GM18502 (cell line): Measurements from ENCODE around the gene RBP4.

Experiments
- ATAC-seq: cut with Tn5 transposase; IDR thresholded peaks from one replicate; pipeline ENCODE4 v1.9.1; 2021; ENCODE audit warnings: mild to moderate bottlenecking; ENCODE audit not compliant: unreplicated experiment, poor library complexity

The RBP4 gene

DNA sequence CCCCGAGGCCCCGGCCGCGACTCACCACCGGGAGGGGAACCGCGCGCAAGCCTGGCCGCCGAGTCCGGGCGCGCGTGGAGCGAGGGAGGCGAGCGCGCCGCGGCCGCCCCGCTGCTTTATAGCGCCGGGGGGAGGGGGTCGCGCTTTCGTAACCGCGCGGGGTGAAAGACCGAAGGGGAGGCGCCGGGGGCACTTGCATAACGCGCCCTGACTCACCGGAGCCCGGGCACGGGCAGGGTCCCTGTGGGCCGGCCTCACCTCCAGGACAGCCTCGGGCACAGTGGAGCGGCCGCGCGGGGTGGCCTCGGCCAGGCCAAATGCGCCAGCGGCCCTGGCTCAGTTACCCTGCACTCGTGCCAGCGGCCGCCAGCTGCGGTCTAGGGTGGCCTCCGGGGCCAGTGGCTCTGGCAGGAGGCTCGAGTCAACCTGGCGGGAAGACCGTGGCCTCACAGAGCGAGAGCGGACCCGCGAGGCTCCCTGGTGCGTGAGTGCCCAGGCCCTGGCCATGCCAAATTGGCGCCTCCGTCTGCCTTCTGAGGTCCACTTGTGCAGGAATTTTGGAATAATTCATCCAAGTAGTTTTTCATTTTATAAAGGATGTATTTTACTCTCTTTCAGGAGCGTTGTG, at the start of gene RBP4:
RBP4 (minus strand) TSS at position 90 of the 628 bp plus-strand sequence. CDS start 207 bp downstream, outside the sequence.
- no peak for ATAC-seq

GRCh38 chr10:93639791-93640190, 38.8 kb upstream of the RBP4 start:
- no peak for ATAC-seq

- ATAC-seq = no peak
Observed at GRCh38 chr10:93630625-93631557, 29.9 kb upstream of the RBP4 start.

GRCh38 chr10:93629647-93630305, 28.7 kb upstream of the RBP4 start:
- ATAC-seq = no peak

GRCh38 chr10:93628858-93629257, 27.8 kb upstream of the RBP4 start:
- ATAC-seq = no peak

- no peak for ATAC-seq
Observed at GRCh38 chr10:93622942-93623341, 21.9 kb upstream of the RBP4 start.

DNA sequence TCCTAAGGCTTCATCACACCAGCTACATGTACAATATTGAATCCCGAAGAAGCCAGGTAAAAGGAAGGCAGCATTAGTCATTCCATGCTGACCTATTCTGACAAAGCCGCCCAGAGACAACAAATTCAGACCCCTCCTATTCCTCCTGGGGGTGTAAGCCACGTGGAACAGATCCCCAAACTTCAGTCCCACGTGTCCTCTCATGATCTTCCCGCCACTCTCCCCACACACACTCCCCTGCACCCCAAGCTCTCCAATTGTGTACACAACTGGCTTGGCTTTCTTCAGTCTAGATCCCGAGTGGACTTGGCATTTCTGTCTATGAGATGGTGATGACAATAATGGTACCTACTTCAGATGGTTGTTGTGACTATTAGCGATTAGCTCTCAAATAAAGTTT, 19.9 kb upstream of the RBP4 start:
- ATAC-seq = no peak

DNA sequence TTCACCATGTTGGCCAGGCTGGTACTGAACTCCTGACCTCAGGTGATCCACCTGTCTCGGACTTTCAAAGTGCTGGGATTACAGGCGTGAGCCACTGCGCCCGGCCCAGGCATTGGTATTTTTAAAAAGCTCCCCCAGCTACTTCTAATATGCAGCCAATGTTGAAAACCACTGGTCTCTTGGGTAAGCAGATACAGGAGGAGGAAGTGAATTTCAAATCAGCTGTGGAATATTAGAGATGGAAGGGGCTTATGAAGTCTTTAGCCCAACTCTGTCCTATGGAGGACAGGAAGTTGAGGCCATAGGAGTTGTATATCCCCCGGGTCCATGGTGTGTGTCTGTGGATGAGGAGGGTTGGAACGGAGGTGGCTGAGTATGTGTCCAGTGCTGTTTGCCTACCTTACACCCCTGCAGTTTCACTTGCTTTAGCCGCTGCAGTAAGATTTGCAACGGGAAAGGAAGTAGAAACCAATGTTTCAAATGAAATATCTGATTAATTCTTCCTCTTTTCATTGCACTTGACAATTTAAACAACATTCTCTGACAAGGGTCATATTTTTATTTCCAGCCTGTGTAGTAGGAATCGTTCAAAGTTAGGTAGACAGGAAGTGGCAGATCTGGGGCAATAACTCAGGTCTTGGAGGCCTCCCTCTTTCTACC, 14.7 kb upstream of the RBP4 start:
- no peak for ATAC-seq

DNA sequence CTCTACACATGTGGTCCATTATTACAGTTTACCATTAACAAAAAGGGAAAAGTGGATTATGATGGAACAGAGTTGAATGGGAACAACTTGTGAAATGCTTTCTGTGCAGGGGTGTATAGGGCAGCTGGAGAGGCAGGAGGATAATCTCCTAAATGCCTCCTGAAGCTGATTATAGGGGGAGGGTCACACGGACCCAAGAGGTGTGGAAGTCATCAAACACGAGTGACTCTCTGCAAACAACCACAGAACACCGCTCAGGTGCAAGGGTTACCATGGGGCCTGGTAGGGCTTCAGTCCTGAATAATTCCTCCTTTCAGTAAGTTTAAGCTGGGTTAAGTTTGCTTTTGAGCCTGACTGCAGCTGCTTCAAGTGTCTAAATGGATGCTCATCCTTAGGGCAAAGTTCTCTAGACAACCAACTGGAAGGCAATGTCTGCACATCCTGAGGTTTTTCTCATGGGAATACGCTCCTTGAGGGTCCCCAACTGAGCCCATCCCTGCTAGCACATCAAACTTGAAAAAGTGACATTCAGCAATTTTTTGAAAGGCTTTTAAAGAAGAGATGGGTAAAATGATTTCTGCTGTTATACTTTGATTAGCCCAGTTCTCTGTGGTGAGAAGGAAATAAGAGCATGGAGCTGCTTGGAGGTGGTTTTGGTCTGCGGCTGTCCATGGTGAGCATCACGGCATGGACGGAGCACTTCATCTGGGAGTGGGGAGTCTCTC, 13.2 kb upstream of the RBP4 start:
- no peak for ATAC-seq

DNA sequence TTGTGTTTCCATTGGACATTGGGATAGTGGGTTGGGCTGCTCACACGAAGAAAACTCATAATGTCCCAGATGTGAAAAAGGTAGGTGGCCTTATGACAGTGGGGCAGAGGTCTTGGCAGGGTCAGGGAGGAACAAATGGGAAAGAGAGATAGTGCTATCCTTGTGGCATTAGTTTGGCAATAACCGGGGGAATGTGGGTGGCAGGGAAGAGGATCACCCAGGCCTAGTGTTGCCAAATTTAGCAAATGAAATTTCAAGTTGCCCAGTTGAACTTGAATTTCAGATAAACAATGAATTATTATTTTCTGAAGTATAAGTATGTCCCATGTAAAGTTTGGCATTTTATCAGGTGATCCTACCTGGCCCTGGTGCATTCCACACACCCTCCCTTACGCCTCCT, 12.1 kb upstream of the RBP4 start:
- ATAC-seq = no peak

DNA sequence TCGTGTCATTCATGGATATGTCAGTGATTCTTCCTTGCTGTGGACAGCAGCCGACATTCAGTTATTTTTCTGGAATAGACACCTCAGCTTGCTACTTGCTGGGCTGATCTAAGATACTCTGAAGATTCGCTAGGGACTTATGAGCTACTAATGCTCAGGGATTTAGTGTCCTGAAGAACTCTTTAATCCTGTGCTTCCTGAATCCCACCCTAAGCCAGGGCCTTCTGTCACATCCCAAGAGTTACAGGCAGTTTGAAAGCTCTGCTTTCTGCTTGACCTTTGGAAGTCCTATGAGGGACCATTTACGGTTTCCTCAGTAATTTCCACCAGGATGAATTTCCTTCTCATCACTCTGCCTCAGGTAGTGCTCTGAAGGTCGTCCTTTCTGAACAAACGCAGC, 11.3 kb upstream of the RBP4 start, which contains the start of gene PDE6C:
PDE6C (plus strand) TSS at position 227 of the 400 bp plus-strand sequence. CDS start 189 bp downstream, outside the sequence.
- no peak for ATAC-seq

- ATAC-seq = no peak
Observed at GRCh38 chr10:93608421-93608820, 7.4 kb upstream of the RBP4 start.

DNA sequence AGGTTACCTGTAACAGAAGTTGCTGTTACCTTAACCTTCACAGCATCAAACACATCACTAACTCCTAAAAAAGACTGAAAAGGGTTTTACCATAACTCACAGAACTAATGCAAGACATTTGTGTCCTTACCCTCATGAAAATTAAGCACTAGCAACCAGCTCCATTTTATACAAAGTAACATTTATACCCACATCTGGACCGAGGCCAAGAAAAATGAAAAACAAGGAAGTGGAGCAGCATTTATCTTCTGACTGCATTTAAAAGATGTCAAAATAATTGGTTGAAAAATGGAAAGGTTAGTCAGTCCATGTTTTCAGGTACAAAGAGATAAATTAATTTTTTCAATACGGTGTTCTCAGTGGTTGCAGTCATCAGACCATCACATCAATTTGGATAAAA, 3.1 kb upstream of the RBP4 start:
- no peak for ATAC-seq

DNA sequence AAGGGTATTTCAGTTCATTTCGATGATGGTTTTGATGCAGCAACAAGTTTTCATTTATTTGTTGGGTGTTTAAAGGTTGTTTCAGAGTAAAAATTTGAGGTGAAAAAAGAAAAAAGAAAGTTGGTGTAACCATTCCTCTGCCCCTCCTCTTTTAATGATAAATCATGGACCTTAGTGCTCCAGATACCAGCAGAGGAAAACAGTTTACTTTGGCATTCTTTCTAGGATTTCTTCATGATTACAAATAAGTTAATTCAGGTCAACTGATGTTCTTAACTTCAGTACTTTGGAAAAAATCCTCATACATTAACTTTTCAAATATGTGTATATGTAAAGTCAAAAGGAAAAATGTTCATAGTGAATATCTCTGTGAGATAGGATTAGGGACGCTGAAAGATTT, 2.0 kb upstream of the RBP4 start:
- ATAC-seq = no peak

DNA sequence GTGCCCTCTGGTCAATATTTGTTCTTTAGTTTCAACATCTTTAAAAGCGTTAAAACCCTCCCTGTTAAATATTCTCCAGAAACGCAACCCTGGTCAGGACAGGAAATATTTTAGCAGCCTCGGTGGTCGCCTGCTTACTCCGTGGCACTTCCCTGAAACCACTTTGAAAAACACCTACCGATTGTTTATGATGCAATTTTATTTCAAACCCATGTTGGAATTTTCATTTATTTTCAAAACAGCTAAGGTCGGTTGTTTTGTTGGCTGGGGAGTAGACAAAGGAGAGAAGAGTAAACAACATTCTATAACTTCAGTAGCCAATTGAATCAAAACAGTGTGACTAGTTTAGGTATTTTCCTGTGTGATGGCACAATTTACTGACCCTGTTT, 733 bp upstream of the RBP4 start:
- no peak for ATAC-seq

DNA sequence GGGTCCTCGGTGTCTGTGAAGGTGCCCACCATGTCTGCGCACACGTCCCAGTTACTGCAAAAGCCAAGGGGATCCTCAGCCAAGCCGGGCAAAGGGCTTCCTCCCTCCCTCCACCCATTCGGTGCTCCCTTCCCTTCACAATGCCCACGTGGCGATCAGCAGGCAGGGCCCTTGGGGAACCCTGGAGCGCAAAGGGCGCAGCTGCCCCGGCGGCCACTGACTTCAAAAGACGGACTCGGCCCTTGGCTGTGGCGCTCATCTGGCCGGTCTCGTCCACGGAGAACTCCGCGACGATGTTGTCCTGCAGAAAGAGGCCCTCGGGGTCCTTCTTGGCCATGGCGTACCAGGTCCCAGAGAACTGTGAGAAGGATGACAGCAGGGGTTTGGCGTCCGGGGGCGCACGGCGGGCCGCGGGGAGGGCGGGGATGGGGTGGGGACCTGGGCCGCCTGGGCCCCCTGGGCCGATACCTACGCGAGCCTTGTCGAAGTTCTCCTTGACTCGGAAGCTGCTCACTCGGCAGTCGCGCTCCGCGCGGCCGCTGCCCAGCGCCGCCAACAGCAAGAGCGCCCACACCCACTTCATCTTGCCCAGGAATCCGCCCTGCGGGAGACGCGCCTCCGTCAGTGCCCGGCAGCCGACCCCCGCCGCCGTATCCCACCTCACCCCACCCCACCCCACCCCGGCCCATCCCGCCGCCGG, 439 bp downstream of the RBP4 start:
- ATAC-seq = no peak

GRCh38 chr10:93599778-93600177, 1.3 kb downstream of the RBP4 start:
- ATAC-seq = no peak

DNA sequence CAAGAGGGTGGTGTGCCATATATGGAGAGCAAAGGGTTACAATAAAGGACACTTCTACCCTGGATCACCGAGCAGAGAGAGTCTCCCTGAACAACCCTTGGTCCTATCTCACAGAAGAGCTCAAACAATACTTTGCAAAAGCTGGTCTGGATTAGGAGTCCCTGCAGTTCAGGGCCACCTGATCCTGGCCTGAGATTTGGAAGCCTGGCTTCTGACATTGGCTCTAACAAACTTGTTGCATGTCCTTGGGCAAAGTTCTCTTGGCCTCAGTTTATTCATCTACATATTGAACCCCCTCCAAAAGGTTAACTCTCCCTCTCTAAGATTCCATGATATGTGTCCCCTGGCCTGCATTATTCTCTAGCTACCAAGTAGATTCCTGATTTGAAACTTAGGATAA, 1.7 kb downstream of the RBP4 start:
- no peak for ATAC-seq

GRCh38 chr10:93598157-93598556, 2.9 kb downstream of the RBP4 start:
- ATAC-seq = no peak
